Activated CD4-positive, alpha-beta T cell treated with anti-CD3 and anti-CD28 coated beads, Interleukin-2, Interleukin-6, amounts not matched to agents 100 ng/mL and 50 ng/mL, durations not matched to agents 16 hours and 8 hours (primary cell): Measurements from ENCODE around the gene PTAFR.
"Not testable (repeated sequence)": the region's sequence is repeated elsewhere in the genome, so short reads cannot be mapped to it uniquely, and the experiment has no call there.

Source experiments
- DNase-seq: peaks from one replicate; pipeline ENCODE4 v3.0.0-alpha.2; 2020

The PTAFR gene

GRCh38 chr1:28141685-28142084 is 34.8 kb downstream of the PTAFR start:
- DNase-seq = no peak

- DNase-seq = not testable (repeated sequence)
Observed at GRCh38 chr1:28139866-28140265, 36.6 kb downstream of the PTAFR start.

GRCh38 chr1:28139025-28139712 is 37.3 kb downstream of the PTAFR start:
- peak; percentile 28 for DNase-seq

- DNase-seq = no peak
Observed at GRCh38 chr1:28136922-28137613, 39.4 kb downstream of the PTAFR start.

- no peak for DNase-seq
Observed at GRCh38 chr1:28136169-28136921, 40.1 kb downstream of the PTAFR start.

- no peak for DNase-seq
Observed at GRCh38 chr1:28135371-28136168, 40.9 kb downstream of the PTAFR start.

- no peak for DNase-seq
Observed at GRCh38 chr1:28134651-28135207, 41.8 kb downstream of the PTAFR start.

- DNase-seq = no peak
Observed at GRCh38 chr1:28132171-28133167, 44.0 kb downstream of the PTAFR start.

GRCh38 chr1:28130901-28131300 is 45.6 kb downstream of the PTAFR start:
- no peak for DNase-seq

GRCh38 chr1:28129150-28129549 is 47.3 kb downstream of the PTAFR start:
- no peak for DNase-seq

- no peak for DNase-seq
Observed at GRCh38 chr1:28127617-28128257, 48.8 kb downstream of the PTAFR start.

GRCh38 chr1:28126783-28127490 is 49.6 kb downstream of the PTAFR start:
- no peak for DNase-seq

GRCh38 chr1:28126212-28126611 is 50.3 kb downstream of the PTAFR start:
- DNase-seq = no peak

GRCh38 chr1:28123461-28123961 is 53.0 kb downstream of the PTAFR start:
- DNase-seq = no peak

- no peak for DNase-seq
Observed at GRCh38 chr1:28122183-28122582, 54.3 kb downstream of the PTAFR start.

- DNase-seq = no peak
Observed at GRCh38 chr1:28119556-28119955, 56.9 kb downstream of the PTAFR start.

- DNase-seq = no peak
Observed at GRCh38 chr1:28118640-28119307, 57.7 kb downstream of the PTAFR start.

- DNase-seq = peak; percentile 82
Observed at GRCh38 chr1:28115267-28115666, 61.2 kb downstream of the PTAFR start.

- no peak for DNase-seq
Observed at GRCh38 chr1:28114844-28115243, 61.6 kb downstream of the PTAFR start.

GRCh38 chr1:28113242-28113572 is 63.3 kb downstream of the PTAFR start:
- no peak for DNase-seq
